PC-9 (cell line): ENCODE data around the gene POU3F1. TPM values are rescaled to one million over a fixed set of nuclear protein-coding genes. Genes with fewer than 3 reads are reported as not detected.

ENCODE experiments used
- BruUV-seq: library from RNA; stranded (reverse); fragments of 400-500 nt; replicated peaks from 2 replicates; lab custom pipeline; 2021; lab: Mats Ljungman, UMichigan
- CTCF ChIA-PET: fragments of 300-600 bp; sonication (Branson Sonifier 250); formaldehyde crosslinking; loops from one replicate; lab custom pipeline; 2022; ENCODE audit warnings: antibody characterized with exemption; lab: Charles Lee
- POLR2A ChIA-PET: fragments of 300-600 bp; sonication (Branson Sonifier 250); formaldehyde crosslinking; loops from one replicate; lab custom pipeline; 2022; ENCODE audit warnings: antibody characterized with exemption; ENCODE audit not compliant: unreplicated experiment; lab: Charles Lee
- DNase-seq, 2 experiments: peaks; one replicate each; pipeline versions ENCODE4 v3.0.0 to v3.0.0-alpha.2; 2015 to 2022; ENCODE audit warnings: mixed read lengths in 1 of 2
- H2AFZ ChIP-seq: fragments of 200-600 bp; sonication (generic); 2 replicates; pipeline ENCODE4 v1.8.1; 2017; ENCODE audit warnings: antibody characterized with exemption
- H3F3A ChIP-seq: fragments of 200-600 bp; sonication (generic); 2 replicates; pipeline ENCODE4 v1.8.1; 2017; ENCODE audit warnings: antibody characterized with exemption, mild to moderate bottlenecking, low read depth; ENCODE audit not compliant: insufficient read depth
- H3K27ac ChIP-seq: fragments of 200-600 bp; sonication (generic); 2 replicates; pipeline ENCODE4 v1.6.1; 2016; ENCODE audit warnings: mixed run types
- H3K27me3 ChIP-seq: fragments of 200-600 bp; sonication (generic); 2 replicates; pipeline ENCODE4 v1.6.1; 2016; ENCODE audit warnings: low read depth, mixed run types; ENCODE audit not compliant: insufficient read depth
- H3K36me3 ChIP-seq: fragments of 200-600 bp; sonication (generic); 2 replicates; pipeline ENCODE4 v1.6.1; 2016; ENCODE audit warnings: low read depth, mixed run types
- H3K4me1 ChIP-seq: fragments of 200-600 bp; sonication (generic); replicated peaks from 2 replicates; pipeline ENCODE4 v1.6.1; 2016; ENCODE audit warnings: mixed run types; ENCODE audit not compliant: insufficient read depth
- H3K4me2 ChIP-seq: fragments of 200-600 bp; sonication (generic); 2 replicates; pipeline ENCODE4 v1.6.1; 2017; ENCODE audit warnings: mixed run types
- H3K4me3 ChIP-seq: fragments of 200-600 bp; sonication (generic); 2 replicates; pipeline ENCODE4 v1.6.1; 2016; ENCODE audit warnings: mixed run types
- H3K79me2 ChIP-seq: fragments of 200-600 bp; sonication (generic); 2 replicates; pipeline ENCODE4 v1.6.1; 2017; ENCODE audit warnings: low read depth, mixed run types
- H3K9me2 ChIP-seq: fragments of 200-600 bp; sonication (generic); 2 replicates; pipeline ENCODE4 v1.8.1; 2017; ENCODE audit warnings: mild to moderate bottlenecking; ENCODE audit not compliant: insufficient read depth
- H3K9me3 ChIP-seq: fragments of 200-600 bp; sonication (generic); 2 replicates; pipeline ENCODE4 v1.8.1; 2016; ENCODE audit warnings: low read depth; ENCODE audit not compliant: insufficient read depth
- H4K20me1 ChIP-seq: fragments of 200-600 bp; sonication (generic); 2 replicates; pipeline ENCODE4 v1.8.1; 2017; ENCODE audit not compliant: insufficient read depth
- EZH2 ChIP-seq: fragments of 200-600 bp; sonication (generic); IDR thresholded peaks from 2 replicates; pipeline ENCODE4 v1.8.0; 2017; ENCODE audit warnings: antibody characterized with exemption, low read depth
- intact Hi-C: fragments of 100-400 bp; cut with micrococcal nuclease; formaldehyde crosslinking; loops from one replicate; pipeline ENCODE4 v1.10.0; 2022; ENCODE audit not compliant: unreplicated experiment
- total RNA-seq: library from RNA; stranded (reverse); gene quantifications from 2 replicates; pipeline ENCODE4 v1.2.3, GENCODE V29; 2021
- TF ChIP-seq, protein P1 (sequence below): fragments of 200-600 bp; sonication (generic); conservative IDR thresholded peaks from 2 replicates; pipeline ENCODE4 v1.6.1; 2017; ENCODE audit warnings: mixed run types, antibody characterized with exemption, mild to moderate bottlenecking, moderate library complexity

The POU3F1 gene
- total RNA-seq, 1 experiment from 2014 or later = not detected

DNA sequence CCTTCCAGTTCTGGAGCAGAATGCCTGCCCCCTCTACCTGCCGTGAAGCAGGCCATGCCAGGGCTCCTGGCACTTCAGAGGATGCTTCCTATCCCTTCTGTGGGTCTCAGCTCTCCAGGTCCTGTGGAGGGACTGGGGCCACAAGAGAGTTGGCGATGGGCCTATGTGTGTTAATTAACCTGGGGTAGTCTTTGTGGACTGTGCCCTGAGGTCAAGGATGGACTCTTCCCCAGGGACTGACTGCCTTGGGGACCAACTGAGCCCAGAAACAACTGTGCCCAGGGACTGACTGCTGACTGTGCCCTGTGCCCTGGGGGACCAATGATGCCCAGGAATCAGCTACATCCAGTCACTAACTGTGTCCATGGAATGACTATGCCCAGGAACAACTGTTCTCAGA lies 37.5 kb upstream of the POU3F1 start:
- Histone ChIP-seq H3K27ac (no peak overlapping the region), H3K4me1 (no peaks in the 10 kb centered on the region), H3K9me3 (no peaks in the 10 kb centered on the region), H3K36me3 (no peaks in the 10 kb centered on the region), H3K79me2 (no peaks in the 10 kb centered on the region), H3K27me3 (peaks cover 3% of the 10 kb centered on the region; the same call in 1 of the 2 replicates), H3F3A (no peaks in the 10 kb centered on the region), H3K4me3 (no peak overlapping the region), H3K9me2 (no peaks in the 10 kb centered on the region), H3K4me2 (no peak overlapping the region), H2AFZ (no peak overlapping the region), H4K20me1 (no peaks in the 10 kb centered on the region)
- DNase-seq = no peak
- ChIA-PET POLR2A (no interaction called here), CTCF (no interaction called here)
- TF ChIP-seq, protein P1, sequence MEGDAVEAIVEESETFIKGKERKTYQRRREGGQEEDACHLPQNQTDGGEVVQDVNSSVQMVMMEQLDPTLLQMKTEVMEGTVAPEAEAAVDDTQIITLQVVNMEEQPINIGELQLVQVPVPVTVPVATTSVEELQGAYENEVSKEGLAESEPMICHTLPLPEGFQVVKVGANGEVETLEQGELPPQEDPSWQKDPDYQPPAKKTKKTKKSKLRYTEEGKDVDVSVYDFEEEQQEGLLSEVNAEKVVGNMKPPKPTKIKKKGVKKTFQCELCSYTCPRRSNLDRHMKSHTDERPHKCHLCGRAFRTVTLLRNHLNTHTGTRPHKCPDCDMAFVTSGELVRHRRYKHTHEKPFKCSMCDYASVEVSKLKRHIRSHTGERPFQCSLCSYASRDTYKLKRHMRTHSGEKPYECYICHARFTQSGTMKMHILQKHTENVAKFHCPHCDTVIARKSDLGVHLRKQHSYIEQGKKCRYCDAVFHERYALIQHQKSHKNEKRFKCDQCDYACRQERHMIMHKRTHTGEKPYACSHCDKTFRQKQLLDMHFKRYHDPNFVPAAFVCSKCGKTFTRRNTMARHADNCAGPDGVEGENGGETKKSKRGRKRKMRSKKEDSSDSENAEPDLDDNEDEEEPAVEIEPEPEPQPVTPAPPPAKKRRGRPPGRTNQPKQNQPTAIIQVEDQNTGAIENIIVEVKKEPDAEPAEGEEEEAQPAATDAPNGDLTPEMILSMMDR = no peak
- TF ChIP-seq EZH2 = no peak
- intact Hi-C loops = no loop called here
- BruUV-seq = no TSS peak

DNA sequence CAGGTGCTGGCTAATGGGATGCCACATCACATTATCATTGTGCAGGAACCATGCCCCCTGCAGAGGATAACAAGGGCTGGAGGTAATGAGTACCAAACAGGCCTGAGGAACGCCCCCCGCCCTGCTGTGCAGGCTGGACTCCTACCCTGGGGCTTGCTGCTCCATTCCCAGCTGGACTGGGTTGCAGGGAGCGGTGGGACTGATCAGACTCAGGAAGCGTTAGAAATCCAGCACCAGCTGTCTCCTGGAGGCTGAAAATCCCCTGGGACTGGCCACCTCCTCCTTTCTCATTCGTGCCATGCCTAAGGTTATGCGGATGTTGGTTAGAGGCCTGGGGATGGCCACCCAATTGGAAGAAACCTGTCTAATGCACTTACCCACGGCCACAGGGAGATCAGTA lies 36.9 kb upstream of the POU3F1 start:
- Histone ChIP-seq H3K36me3 (no peaks in the 10 kb centered on the region), H3K79me2 (no peaks in the 10 kb centered on the region), H3K4me1 (no peaks in the 10 kb centered on the region), H3K4me3 (no peak overlapping the region), H2AFZ (no peak overlapping the region), H3K4me2 (no peak overlapping the region), H3K9me3 (no peaks in the 10 kb centered on the region), H3F3A (no peaks in the 10 kb centered on the region), H3K9me2 (no peaks in the 10 kb centered on the region), H4K20me1 (no peaks in the 10 kb centered on the region), H3K27me3 (no peaks in the 10 kb centered on the region), H3K27ac (no peak overlapping the region)
- ChIA-PET POLR2A (no interaction called here), CTCF (no interaction called here)
- BruUV-seq = no TSS peak
- DNase-seq = no peak
- intact Hi-C loops = no loop called here
- TF ChIP-seq, protein P1 = no peak
- TF ChIP-seq EZH2 = no peak

DNA sequence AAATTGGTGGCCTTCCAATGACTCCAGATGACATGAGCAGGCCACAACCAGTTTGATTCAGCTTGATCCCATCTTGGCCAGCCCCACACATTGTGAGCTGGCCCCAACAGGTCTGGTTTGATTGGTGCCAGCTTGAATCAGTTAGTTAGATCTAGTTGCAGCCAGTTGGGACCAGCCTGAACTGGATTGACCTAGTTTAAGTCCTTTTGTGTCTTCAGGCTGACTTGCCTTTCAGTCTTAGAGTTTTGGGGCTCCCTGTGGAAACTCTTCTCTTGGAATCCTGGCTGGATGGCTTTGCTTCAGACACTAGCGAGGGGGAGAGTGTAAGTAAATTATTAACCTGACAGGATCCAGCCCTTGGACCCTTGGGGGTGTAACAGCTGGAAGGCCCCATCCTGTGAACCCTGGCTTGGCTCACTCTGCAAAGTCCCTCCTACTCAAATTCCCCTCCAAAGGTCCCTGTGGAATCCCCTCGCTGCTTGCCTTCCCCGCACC lies 36.2 kb upstream of the POU3F1 start:
- no peaks in the 10 kb centered on the region for H3K27me3 ChIP-seq
- H3F3A ChIP-seq = no peaks in the 10 kb centered on the region
- no TSS peak for BruUV-seq
- no peak for DNase-seq
- no peak overlapping the region for H3K4me3 ChIP-seq
- no peaks in the 10 kb centered on the region for H3K9me2 ChIP-seq
- no peaks in the 10 kb centered on the region for H4K20me1 ChIP-seq
- no peak overlapping the region for H3K27ac ChIP-seq
- no peak overlapping the region for H3K4me2 ChIP-seq
- no peaks in the 10 kb centered on the region for H3K4me1 ChIP-seq
- H2AFZ ChIP-seq = no peak overlapping the region
- H3K79me2 ChIP-seq = no peaks in the 10 kb centered on the region
- no peaks in the 10 kb centered on the region for H3K36me3 ChIP-seq
- intact Hi-C loops = no loop called here
- no peaks in the 10 kb centered on the region for H3K9me3 ChIP-seq
- POLR2A ChIA-PET = no interaction called here
- TF ChIP-seq EZH2 = no peak
- TF ChIP-seq, protein P1 = no peak
- CTCF ChIA-PET = no interaction called here
